CD14-positive monocyte (primary cell): ENCODE results near the gene TNIP3. TPM values are rescaled to one million over a fixed set of nuclear protein-coding genes. Genes with fewer than 3 reads are reported as not detected.

ENCODE experiments used
- DNase-seq, 3 donors: peaks; one replicate each; pipeline ENCODE4 v3.0.0-alpha.2; 2011 to 2022
- H2AFZ ChIP-seq: 2 replicates; pipeline ENCODE4 v1.6.0; 2012; ENCODE audit warnings: mild to moderate bottlenecking, low read depth, low read length, inconsistent platforms; ENCODE audit not compliant: insufficient read depth, poor library complexity, severe bottlenecking
- H3K27ac ChIP-seq, 2 donors: 1 replicate in 1 of 2; 2 replicates in 1 of 2; pipeline ENCODE4 v1.5.1; 2012 to 2013; ENCODE audit warnings: low read length in 2 of 2, control low read depth in 1 of 2, inconsistent platforms in 1 of 2, low read depth in 1 of 2, mild to moderate bottlenecking in 1 of 2
- H3K27me3 ChIP-seq, 2 donors: one replicate each; pipeline versions ENCODE4 v1.6.0 to v1.6.1; 2011 to 2013; ENCODE audit warnings: low read length in 2 of 2; ENCODE audit not compliant: control insufficient read depth in 2 of 2, insufficient read depth in 2 of 2
- H3K36me3 ChIP-seq, 2 donors: replicated peaks in 1 of 2; 1 replicate in 1 of 2; 2 replicates in 1 of 2; pipeline versions ENCODE4 v1.5.1 to v1.6.1; 2012 to 2013; ENCODE audit warnings: low read length in 2 of 2, control low read depth in 1 of 2, inconsistent platforms in 1 of 2, mild to moderate bottlenecking in 1 of 2; ENCODE audit not compliant: insufficient read depth in 2 of 2, control insufficient read depth in 1 of 2
- H3K4me1 ChIP-seq, 2 donors: 1 replicate in 1 of 2; 2 replicates in 1 of 2; pipeline versions ENCODE4 v1.5.1 to v1.6.1; 2012 to 2013; ENCODE audit warnings: low read length in 2 of 2, control low read depth in 1 of 2, inconsistent platforms in 1 of 2, mild to moderate bottlenecking in 1 of 2, moderate library complexity in 1 of 2; ENCODE audit not compliant: insufficient read depth in 2 of 2, control insufficient read depth in 1 of 2
- H3K4me2 ChIP-seq: replicated peaks from 2 replicates; pipeline ENCODE3; 2012; ENCODE audit warnings: low read length, moderate library complexity, mild to moderate bottlenecking; ENCODE audit not compliant: poor library complexity, severe bottlenecking; ENCODE audit errors: extremely low read depth
- H3K4me3 ChIP-seq, 3 experiments: fragments of 200-600 bp in 1 of 3; sonication (generic) in 1 of 3; replicated peaks in 1 of 3; 1 replicate in 2 of 3; 2 replicates in 1 of 3; pipeline ENCODE4 v1.5.1; 2011 to 2013; ENCODE audit warnings: low read length in 3 of 3, mild to moderate bottlenecking in 3 of 3, control low read depth in 2 of 3, low read depth in 2 of 3, inconsistent platforms in 1 of 3, moderate library complexity in 1 of 3
- H3K79me2 ChIP-seq: 2 replicates; pipeline ENCODE4 v1.6.0; 2012; ENCODE audit warnings: mild to moderate bottlenecking, control low read depth, inconsistent platforms, low read length, moderate library complexity; ENCODE audit not compliant: insufficient read depth
- H3K9ac ChIP-seq: 2 replicates; pipeline ENCODE4 v1.6.0; 2017; ENCODE audit warnings: low read length, mild to moderate bottlenecking; ENCODE audit not compliant: insufficient read depth, poor library complexity, severe bottlenecking
- H3K9me3 ChIP-seq, 2 donors: replicated peaks in 1 of 2; 1 replicate in 1 of 2; 2 replicates in 1 of 2; pipeline versions ENCODE4 v1.5.1 to v1.6.1; 2012 to 2013; ENCODE audit warnings: low read length in 2 of 2, control low read depth in 1 of 2; ENCODE audit not compliant: control insufficient read depth in 1 of 2, insufficient read depth in 1 of 2
- H4K20me1 ChIP-seq: 2 replicates; pipeline ENCODE4 v1.6.0; 2012; ENCODE audit warnings: mild to moderate bottlenecking, low read length, control low read depth, moderate library complexity; ENCODE audit not compliant: insufficient read depth
- H3K27ac Mint-ChIP-seq, 7 donors: one replicate each; pipeline ENCODE4 v1.8.0; 2020; ENCODE audit warnings: mild to moderate bottlenecking in 7 of 7, mixed read lengths in 7 of 7, moderate library complexity in 6 of 7, inconsistent platforms in 2 of 7
- H3K27me3 Mint-ChIP-seq, 3 donors: one replicate each; pipeline ENCODE4 v1.8.0; 2021 to 2022; ENCODE audit warnings: low read depth in 3 of 3, mild to moderate bottlenecking in 3 of 3, mixed read lengths in 3 of 3, moderate library complexity in 3 of 3, inconsistent platforms in 1 of 3
- H3K36me3 Mint-ChIP-seq, 2 donors: one replicate each; pipeline ENCODE4 v1.8.0; 2020; ENCODE audit warnings: mixed read lengths in 2 of 2, inconsistent platforms in 1 of 2, mild to moderate bottlenecking in 1 of 2
- H3K4me1 Mint-ChIP-seq: one replicate; pipeline ENCODE4 v1.8.0; 2020; ENCODE audit warnings: mild to moderate bottlenecking, mixed read lengths
- H3K4me3 Mint-ChIP-seq, 2 donors: one replicate each; pipeline ENCODE4 v1.8.0; 2020; ENCODE audit warnings: mild to moderate bottlenecking in 2 of 2, mixed read lengths in 2 of 2, moderate library complexity in 1 of 2
- H3K9me3 Mint-ChIP-seq, 7 donors: one replicate each; pipeline ENCODE4 v1.8.0; 2020 to 2022; ENCODE audit warnings: mixed read lengths in 7 of 7, mild to moderate bottlenecking in 6 of 7, moderate library complexity in 6 of 7, inconsistent platforms in 2 of 7
- WGBS: methylation state at CpG from one replicate; pipeline ENCODE4 v1.1.5; 2013; ENCODE audit warnings: missing lambda C conversion rate; ENCODE audit not compliant: insufficient coverage; 5-methylcytosine and 5-hydroxymethylcytosine counted together
- intact Hi-C, 2 donors: fragments of 100-400 bp; cut with micrococcal nuclease; formaldehyde crosslinking; loops; one replicate each; pipeline versions ENCODE4 v1.15.0 to v1.15.1; 2023
- polyA plus RNA-seq, 3 donors: library from polyadenylated mRNA; depleted of rRNA in 1 of 3; unstranded in 2 of 3; stranded (reverse) in 1 of 3; fragments of 300-500 nt in 2 of 3; fragments of >200 nt in 1 of 3; fragmentation: Illumina TruSeq in 2 of 3; gene quantifications; 1 replicate in 2 of 3; 2 replicates in 1 of 3; pipeline ENCODE4 v1.2.3, GENCODE V29; 2012 to 2021
- TF ChIP-seq, protein P1 (sequence below): fragments of 200-600 bp; IDR thresholded peaks from one replicate; pipeline ENCODE4 v1.8.0; 2022; ENCODE audit warnings: antibody characterized with exemption, mild to moderate bottlenecking

Gene TNIP3
- polyA plus RNA-seq, 3 donors: 0.20 TPM; not detected in 2

DNA sequence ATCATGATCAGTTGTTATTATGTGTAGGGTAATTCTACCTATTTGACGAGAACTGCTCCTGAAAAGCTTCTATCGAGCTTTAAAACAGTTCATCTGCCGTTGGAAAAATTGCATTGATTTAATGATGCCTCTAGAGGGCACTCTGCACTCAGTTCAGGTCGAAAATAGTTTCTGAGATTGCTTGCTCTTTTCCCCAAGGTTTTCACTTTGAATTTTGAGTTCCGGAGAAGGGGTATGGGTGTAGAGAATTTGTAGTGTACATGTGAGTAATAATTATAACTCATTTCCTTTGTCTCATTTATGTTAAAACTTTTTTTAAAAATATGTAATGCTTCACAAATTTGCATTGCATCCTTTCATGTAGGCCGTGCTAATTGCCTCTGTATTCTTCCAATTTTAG is 28.4 kb upstream of the TNIP3 start:
- Histone ChIP-seq H3K9ac (no peak overlapping the region), H3K79me2 (no peaks in the 10 kb centered on the region), H3K4me3 (no peak overlapping the region), H3K27me3 (no peaks in the 10 kb centered on the region), H3K4me2 (no peak overlapping the region), H3K27ac (no peak overlapping the region), H3K36me3 (no peaks in the 10 kb centered on the region), H3K4me1 (no peaks in the 10 kb centered on the region), H4K20me1 (no peaks in the 10 kb centered on the region), H2AFZ (no peak overlapping the region), H3K9me3 (no peaks in the 10 kb centered on the region)
- Mint-ChIP-seq H3K27ac (no peak overlapping the region), H3K36me3 (no peaks in the 10 kb centered on the region), H3K9me3 (no peaks in the 10 kb centered on the region), H3K27me3 (peaks cover 0 to 3% (median 0%) of the 10 kb centered on the region in 3 donors), H3K4me3 (no peak overlapping the region), H3K4me1 (peaks cover 1% of the 10 kb centered on the region)
- DNase-seq: peak in 2 of 3 donors; percentile 31 to 56
- intact Hi-C loops: loop anchor here in 1 of 2 donors (5.0 to 10.0 kb wide), 2 partner anchors 62 to 115 kb away; no protein-coding TSS in a partner anchor
- WGBS: 5% methylated on average over 3 of the region's 6 CpGs
- TF ChIP-seq, protein P1, sequence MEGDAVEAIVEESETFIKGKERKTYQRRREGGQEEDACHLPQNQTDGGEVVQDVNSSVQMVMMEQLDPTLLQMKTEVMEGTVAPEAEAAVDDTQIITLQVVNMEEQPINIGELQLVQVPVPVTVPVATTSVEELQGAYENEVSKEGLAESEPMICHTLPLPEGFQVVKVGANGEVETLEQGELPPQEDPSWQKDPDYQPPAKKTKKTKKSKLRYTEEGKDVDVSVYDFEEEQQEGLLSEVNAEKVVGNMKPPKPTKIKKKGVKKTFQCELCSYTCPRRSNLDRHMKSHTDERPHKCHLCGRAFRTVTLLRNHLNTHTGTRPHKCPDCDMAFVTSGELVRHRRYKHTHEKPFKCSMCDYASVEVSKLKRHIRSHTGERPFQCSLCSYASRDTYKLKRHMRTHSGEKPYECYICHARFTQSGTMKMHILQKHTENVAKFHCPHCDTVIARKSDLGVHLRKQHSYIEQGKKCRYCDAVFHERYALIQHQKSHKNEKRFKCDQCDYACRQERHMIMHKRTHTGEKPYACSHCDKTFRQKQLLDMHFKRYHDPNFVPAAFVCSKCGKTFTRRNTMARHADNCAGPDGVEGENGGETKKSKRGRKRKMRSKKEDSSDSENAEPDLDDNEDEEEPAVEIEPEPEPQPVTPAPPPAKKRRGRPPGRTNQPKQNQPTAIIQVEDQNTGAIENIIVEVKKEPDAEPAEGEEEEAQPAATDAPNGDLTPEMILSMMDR: peak; percentile 90

DNA sequence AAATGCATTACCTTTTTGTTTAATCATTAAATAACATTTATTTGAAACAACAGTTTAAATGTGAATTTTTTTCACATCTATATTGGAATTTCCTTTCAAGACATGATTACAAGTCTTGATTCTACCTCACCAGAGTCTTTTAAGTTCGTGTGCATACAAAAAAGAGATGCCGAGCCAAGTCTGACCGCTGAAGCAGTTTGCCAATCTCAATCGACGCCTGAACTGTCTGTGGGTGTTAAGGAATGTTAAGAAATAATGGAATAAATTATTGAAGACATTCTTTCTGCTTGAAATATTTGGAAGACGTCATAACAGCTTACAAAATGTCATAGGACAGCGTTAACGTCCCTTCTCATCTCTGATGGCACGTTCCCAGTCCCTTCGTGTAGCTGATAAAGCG is 27.9 kb upstream of the TNIP3 start:
- Histone ChIP-seq H3K36me3 (no peaks in the 10 kb centered on the region), H3K9me3 (no peaks in the 10 kb centered on the region), H3K79me2 (no peaks in the 10 kb centered on the region), H3K27me3 (no peaks in the 10 kb centered on the region), H2AFZ (no peak overlapping the region), H3K4me1 (no peaks in the 10 kb centered on the region), H4K20me1 (no peaks in the 10 kb centered on the region), H3K9ac (no peak overlapping the region), H3K4me3 (no peak overlapping the region), H3K4me2 (no peak overlapping the region), H3K27ac (no peak overlapping the region)
- Mint-ChIP-seq H3K36me3 (no peaks in the 10 kb centered on the region), H3K9me3 (no peaks in the 10 kb centered on the region), H3K4me3 (no peak overlapping the region), H3K4me1 (peaks cover 1% of the 10 kb centered on the region), H3K27me3 (peaks cover 0 to 3% (median under 1%) of the 10 kb centered on the region in 3 donors), H3K27ac (no peak overlapping the region)
- TF ChIP-seq, protein P1: no peak
- intact Hi-C loops: loop anchor here in 1 of 2 donors (5.0 to 10.0 kb wide), 2 partner anchors 63 to 115 kb away; no protein-coding TSS in a partner anchor
- 77% methylated on average over 5 of the region's 11 CpGs for WGBS
- DNase-seq: no peak
